Erythroblast (primary cell): ENCODE data around the gene PGGT1B.

Source experiments
- GATA1 ChIP-seq: IDR thresholded peaks from 2 replicates; pipeline ENCODE4 v1.6.1; 2011; ENCODE audit warnings: low read depth, mild to moderate bottlenecking, control low read depth, low read length, moderate library complexity
- POLR2A ChIP-seq: IDR thresholded peaks from 2 replicates; pipeline ENCODE4 v1.6.1; 2011; ENCODE audit warnings: mild to moderate bottlenecking, low read length

GRCh38 chr5:115181757-115182156, 80.9 kb downstream of the PGGT1B start:
- TF ChIP-seq POLR2A (no peak), GATA1 (no peak)
